HG03558 (cell line): ENCODE results near the gene CEMIP2.

Experiments
- ATAC-seq: cut with Tn5 transposase; IDR thresholded peaks from one replicate; pipeline ENCODE4 v1.9.1; 2021; ENCODE audit warnings: moderate number of reproducible peaks; ENCODE audit not compliant: unreplicated experiment; ENCODE audit errors: extremely low read depth

The CEMIP2 gene

DNA sequence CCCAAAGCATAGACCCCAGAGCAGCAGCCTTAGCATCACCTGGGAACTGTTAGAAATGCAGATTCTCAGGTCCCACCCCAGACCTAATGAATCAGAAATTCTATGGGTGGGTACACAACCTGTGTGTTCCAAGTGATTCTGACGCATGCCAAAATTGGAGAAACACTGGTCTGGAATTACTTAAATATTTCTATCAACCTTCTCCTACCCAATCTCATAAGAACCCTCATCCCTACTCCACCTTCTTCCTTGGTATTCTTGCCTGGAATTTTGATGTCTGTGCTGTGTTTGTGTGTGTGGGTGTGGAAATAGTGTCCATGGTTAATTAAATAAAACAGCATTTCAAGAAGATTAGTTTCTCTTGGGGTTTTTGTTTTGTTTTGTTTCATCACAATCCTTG lies 111.8 kb downstream of the CEMIP2 start:
- ATAC-seq: no peak

- no peak for ATAC-seq
These were observed 112.5 kb downstream of the CEMIP2 start for GRCh38 chr9:71655778-71656177.

DNA sequence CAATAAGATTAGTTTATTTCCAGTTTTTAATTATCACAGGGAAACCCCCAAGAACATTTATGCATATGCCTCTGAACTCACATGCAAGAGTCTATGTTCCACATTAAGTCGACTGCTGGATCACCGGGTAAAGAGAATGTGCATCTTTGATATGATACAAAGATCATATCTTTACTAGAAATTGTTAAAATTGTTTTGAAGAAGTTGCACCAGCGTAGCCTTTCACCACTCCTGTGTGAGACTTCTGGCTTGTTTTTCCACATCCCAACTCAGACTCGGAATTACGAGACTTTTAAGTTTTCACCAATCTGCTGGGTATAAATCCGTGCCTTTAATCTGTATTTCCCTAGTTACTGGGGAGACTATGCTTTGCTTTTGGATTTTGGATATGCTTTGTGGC lies 113.2 kb downstream of the CEMIP2 start:
- no peak for ATAC-seq

GRCh38 chr9:71652480-71652879 lies 115.8 kb downstream of the CEMIP2 start:
- no peak for ATAC-seq

DNA sequence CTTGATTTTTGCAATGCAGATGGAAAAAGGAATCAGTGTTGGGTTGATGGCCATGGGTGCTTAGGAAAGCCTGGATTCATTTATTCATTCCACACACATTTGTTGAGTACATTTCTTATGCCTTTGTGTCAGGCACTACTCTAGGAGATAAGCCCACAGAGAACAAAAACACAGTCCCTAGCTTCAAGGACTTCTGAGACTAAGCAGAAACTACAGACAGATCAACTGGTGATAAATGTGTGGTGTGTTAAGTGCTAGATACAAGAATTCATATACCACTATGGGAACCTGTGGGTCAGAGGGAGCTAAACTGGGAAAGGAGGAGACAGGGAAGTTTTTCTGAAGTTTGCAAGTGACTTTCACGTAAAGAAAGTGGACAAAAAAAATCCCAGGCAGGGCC lies 119.9 kb downstream of the CEMIP2 start:
- ATAC-seq: no peak

- ATAC-seq: no peak
These were observed 121.2 kb downstream of the CEMIP2 start for GRCh38 chr9:71647094-71647591.

DNA sequence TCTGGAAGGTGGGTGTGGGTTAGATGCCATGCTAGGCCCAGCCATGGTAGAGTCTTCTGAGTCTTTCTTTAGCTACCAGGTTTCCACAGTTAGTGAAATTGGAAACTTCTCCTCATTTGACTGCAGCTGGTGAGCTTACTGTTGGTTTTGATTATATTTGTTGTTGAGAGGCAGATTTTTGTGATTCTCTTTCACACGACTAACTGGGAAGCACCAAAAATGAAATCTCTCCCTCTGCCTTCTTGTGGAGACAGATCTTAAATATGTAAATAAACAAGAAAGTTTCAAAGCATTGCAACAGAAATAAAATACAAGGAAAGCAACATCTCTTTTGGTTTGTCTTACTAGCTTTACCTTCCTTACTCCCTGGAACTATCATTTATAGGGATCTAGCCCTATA lies 122.2 kb downstream of the CEMIP2 start:
- no peak for ATAC-seq

GRCh38 chr9:71644819-71645362 lies 123.4 kb downstream of the CEMIP2 start:
- ATAC-seq: no peak

DNA sequence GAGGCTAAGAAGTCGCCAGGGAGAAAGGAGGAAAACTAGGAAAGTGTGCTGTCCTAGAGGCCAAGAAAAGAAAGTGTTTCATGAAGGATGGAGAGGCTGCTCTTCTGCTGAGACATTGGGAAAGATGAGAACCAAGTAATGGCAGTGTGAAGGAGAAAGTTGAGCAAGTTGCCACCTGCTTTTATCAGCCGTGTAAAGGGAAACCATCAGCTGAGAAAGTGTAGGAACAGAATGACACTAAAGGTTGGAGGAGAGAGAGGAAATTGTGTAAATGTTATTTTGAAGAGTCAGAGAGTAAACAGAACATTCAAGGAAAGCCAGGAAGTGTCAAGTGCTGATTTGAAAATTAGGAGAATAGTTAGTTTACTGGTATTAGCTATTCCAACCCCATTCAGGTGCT lies 125.0 kb downstream of the CEMIP2 start:
- ATAC-seq: no peak

GRCh38 chr9:71642056-71642455 lies 126.3 kb downstream of the CEMIP2 start:
- no peak for ATAC-seq

DNA sequence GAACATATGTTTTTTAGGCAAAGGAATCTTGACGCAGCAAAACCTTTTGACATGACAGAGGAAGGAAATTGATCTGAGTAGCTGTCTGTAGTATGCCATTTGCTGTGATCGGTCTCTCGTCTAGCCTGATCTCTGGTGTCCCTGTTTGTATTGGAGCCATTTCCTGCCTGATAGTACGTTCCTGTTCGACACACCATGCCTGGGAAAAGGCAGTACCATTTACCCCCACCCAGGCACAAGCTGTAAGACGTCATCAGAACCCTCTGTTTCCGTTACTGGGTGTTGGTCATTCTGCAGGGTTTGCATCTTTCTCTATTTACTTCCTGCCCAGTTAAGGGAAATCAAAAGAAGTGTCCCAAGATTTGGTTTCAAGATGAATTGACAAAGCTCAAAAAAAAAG lies 129.7 kb downstream of the CEMIP2 start:
- no peak for ATAC-seq

GRCh38 chr9:71637926-71638325 lies 130.4 kb downstream of the CEMIP2 start:
- ATAC-seq: no peak

DNA sequence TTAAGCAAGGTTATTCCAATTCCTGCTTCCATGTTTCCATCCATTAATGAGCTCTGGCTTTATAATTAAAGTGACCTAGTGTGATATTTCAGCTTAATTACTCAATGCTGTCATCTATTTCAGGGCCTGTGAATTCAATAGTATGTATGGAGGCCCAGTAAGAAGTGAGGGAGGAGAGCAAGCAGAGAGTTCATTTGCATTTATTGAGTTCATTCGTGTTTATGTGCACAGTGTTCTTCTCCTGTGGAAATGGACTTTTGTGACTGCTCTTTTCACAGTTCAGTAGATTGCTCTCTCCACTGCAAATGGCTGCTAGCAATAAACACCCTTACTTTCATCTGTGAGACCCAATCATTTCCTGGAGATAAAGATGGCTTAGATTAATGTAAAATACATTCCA lies 130.9 kb downstream of the CEMIP2 start:
- ATAC-seq: no peak

DNA sequence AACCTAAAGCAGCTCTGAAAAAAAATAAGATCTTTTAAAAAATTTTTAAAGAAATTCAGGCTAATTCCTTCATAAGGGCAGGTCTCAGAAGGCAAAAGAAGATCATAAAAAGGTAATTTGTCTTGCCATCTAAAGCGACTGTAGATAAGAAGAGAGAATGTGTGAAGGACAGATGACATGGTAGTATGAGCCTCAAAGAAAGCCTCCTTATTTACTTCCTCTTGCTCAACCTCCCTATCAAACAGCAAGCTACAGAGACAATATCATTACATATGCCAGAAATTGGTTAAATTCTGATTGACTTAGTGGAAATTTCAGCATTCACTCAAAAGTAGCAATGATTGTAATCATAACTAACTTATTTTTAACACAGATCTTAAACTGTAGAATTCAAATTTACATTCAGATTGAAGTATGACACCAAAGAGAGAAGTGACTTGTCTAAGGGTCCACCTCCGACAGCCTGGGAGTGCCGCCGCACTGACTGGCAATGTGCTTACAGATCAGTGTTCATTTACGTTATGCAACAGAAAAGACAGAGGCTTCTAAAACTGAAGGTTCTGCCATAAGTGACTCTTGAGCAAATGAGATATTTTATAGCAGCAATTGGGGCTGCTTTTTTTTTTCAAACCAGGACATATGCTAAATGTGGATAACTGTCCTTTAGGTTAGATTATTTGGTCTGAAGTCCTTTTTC lies 132.0 kb downstream of the CEMIP2 start:
- no peak for ATAC-seq

- ATAC-seq: no peak
These were observed 133.6 kb downstream of the CEMIP2 start for GRCh38 chr9:71634752-71635151.
